GM21515 (cell line): ENCODE results near the gene OR2W3.

Source experiments
- ATAC-seq: cut with Tn5 transposase; IDR thresholded peaks from one replicate; pipeline ENCODE4 v1.9.1; 2021; ENCODE audit not compliant: unreplicated experiment

The OR2W3 gene

DNA sequence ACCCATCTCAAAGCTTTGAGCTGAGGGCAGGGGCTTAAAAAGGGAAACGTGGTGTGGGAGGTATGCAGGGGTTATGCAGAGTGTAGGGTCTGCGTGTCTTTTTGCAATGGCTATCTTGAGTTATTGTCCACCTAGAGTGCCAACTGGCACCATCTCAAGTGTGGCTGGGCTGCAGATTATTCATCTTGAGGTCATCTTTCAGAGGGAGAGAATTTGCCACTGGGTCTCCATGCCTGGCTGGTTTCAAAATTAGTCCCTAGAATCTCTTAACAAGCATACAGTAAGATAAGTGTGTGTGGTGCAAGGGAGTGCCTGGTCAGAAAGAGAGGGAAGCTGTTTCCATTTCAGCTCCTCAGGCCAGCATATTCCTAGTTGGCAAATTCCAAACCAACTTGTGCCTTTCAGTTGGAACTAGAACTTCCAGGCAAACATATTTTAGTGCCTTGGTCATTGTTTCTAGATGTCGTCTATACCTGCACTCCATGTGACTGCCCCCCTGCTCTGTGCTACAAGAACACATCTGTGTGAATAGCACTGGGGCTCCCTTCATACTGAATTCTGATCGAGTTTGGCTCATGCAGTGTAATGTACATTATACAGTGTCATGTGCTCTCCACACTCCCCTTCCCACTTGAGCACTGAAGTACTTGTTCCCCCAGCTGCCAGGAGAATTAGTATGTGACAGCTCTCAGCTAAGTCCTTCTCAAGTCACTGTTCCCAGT is 19.7 kb downstream of the OR2W3 start:
- no peak for ATAC-seq

- ATAC-seq: no peak
Measured at GRCh38 chr1:247919952-247920351, 24.6 kb downstream of the OR2W3 start, which contains the start of gene OR2T8. Gene OR2T8 (plus strand): TSS chr1:247920252. CDS start chr1:247921018, 766 bp downstream.

DNA sequence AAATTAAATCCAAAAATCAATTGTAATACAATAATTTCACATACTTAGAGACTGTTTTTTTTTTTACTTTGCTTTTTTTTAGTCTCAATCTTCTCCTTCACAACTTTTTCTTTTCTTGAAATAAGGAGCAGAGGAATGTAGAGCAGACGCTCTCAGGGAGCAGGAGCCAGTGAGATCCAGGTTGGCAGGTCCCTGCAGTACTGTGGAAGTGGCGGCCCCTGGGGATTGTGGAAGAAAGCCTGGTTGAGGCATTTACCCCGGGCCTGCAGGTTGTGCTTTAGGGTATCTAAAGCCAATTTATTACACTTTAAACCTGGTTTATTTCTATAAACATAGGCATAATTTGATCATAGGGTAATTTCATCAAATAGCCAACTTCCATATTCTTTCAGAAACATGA is 28.6 kb downstream of the OR2W3 start:
- ATAC-seq: no peak

DNA sequence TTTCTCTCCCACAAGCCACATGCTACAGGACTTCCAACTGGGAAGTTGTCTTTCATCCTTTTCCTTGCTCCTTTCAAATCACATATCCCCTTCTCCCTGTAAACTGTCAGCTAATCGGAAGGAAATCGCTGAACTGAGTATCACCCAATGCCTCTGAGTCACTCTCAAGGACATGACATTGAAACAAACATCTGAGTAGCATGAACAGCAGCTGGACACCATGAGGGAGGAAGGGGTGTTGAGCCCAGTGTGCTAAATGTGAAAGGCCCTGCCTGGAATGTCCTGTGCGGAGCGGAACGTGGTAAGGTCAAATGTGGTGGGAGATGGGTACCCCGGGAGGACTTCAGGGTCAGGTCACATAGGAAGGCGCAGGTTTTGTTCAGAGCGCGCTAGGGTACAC is 29.5 kb downstream of the OR2W3 start, which contains the start of gene OR2AJ1:
OR2AJ1 (plus strand) TSS at position 22 of the 400 bp plus-strand sequence. CDS start 8,880 bp downstream, outside the sequence.
- no peak for ATAC-seq

DNA sequence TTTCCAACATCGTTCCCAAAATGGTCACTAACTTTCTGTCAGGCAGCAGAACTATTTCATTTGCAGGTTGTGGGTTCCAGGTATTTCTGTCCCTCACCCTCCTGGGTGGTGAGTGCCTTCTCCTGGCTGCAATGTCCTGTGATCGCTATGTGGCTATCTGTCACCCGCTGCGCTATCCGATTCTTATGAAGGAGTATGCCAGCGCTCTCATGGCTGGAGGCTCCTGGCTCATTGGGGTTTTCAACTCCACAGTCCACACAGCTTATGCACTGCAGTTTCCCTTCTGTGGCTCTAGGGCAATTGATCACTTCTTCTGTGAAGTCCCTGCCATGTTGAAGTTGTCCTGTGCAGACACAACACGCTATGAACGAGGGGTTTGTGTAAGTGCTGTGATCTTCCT is 38.6 kb downstream of the OR2W3 start:
- no peak for ATAC-seq

DNA sequence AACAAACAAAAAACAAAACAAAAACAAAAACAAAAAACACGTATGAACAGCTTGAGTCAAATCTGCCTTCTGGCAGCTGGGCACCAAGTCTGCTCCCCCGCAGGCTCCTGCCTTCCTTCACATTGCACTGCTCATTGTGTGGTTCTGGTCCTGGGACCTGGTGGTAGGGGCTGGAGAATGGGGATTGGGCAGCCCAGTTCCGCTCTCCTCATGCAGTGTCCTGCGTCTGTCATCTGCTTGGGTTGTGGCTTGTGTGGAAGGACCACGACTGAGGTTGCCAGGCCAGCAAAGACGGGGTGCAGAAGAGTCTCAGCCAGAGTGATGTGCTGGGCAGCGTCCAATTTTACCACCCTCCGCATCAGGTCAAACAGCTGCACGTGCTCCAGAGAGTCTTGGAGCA is 40.4 kb downstream of the OR2W3 start:
- no peak for ATAC-seq

GRCh38 chr1:247936415-247936814 is 41.0 kb downstream of the OR2W3 start:
- no peak for ATAC-seq

GRCh38 chr1:247936965-247937734 is 41.8 kb downstream of the OR2W3 start:
- peak; percentile 100 for ATAC-seq

DNA sequence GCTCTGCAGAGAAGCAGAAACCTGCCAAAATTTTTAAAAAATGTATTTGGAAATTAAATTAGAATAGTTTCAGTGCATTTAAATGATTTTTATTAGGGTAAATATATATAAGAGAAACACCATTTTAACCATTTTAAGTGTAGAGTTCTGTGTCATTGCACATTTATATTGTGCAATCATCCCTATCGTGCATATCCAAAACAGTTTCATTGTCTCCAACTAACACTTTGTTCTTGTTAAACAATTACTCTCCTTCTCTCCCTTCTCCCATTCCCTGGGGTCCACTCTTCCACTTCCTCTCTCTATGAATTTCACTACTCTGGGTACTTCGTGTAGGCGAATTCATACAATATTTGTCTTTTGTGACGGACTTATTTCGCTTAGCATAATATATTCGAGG is 47.2 kb downstream of the OR2W3 start:
- ATAC-seq: no peak
